Hematopoietic multipotent progenitor cell treated with erythropoietin and hydrocortisone succinate and interleukin-3 and kit ligand, for 17 days (in vitro differentiated cells): ENCODE results near the gene CENPQ.
A peak's percentile ranks its signal among the peaks of the same experiment; 100 is the strongest.

Experiments used
- DNase-seq: peaks from one replicate; pipeline ENCODE4 v3.0.0-alpha.2; 2015; ENCODE audit warnings: low spot score

The CENPQ gene

GRCh38 chr6:49506569-49507111, 43.5 kb downstream of the CENPQ start:
- no peak for DNase-seq

GRCh38 chr6:49509342-49509741, 46.2 kb downstream of the CENPQ start:
- DNase-seq, result no peak

GRCh38 chr6:49513153-49513989, 50.2 kb downstream of the CENPQ start:
- DNase-seq, result no peak

- no peak for DNase-seq
These were observed 51.7 kb downstream of the CENPQ start for GRCh38 chr6:49514571-49515484.

- DNase-seq, result no peak
These were observed 52.4 kb downstream of the CENPQ start for GRCh38 chr6:49515485-49516146.

- no peak for DNase-seq
These were observed 53.0 kb downstream of the CENPQ start for GRCh38 chr6:49516147-49516505.

- DNase-seq, result no peak
These were observed 54.7 kb downstream of the CENPQ start for GRCh38 chr6:49517919-49518318.

- DNase-seq, result no peak
These were observed 56.5 kb downstream of the CENPQ start for GRCh38 chr6:49519660-49520059.

- no peak for DNase-seq
These were observed 59.8 kb downstream of the CENPQ start for GRCh38 chr6:49522710-49523593.

- no peak for DNase-seq
These were observed 60.7 kb downstream of the CENPQ start for GRCh38 chr6:49523901-49524300.

- no peak for DNase-seq
These were observed 61.4 kb downstream of the CENPQ start for GRCh38 chr6:49524541-49524940.

GRCh38 chr6:49526598-49526997, 63.4 kb downstream of the CENPQ start:
- no peak for DNase-seq

- no peak for DNase-seq
These were observed 64.2 kb downstream of the CENPQ start for GRCh38 chr6:49527320-49527719.

- no peak for DNase-seq
These were observed 65.4 kb downstream of the CENPQ start for GRCh38 chr6:49528571-49528970.

GRCh38 chr6:49530141-49530776, 67.1 kb downstream of the CENPQ start:
- no peak for DNase-seq

- DNase-seq, result peak; percentile 74
These were observed 68.8 kb downstream of the CENPQ start for GRCh38 chr6:49531774-49532569.

GRCh38 chr6:49535795-49536194, 72.6 kb downstream of the CENPQ start:
- DNase-seq, result no peak

GRCh38 chr6:49539102-49539501, 75.9 kb downstream of the CENPQ start:
- no peak for DNase-seq

GRCh38 chr6:49540614-49541013, 77.4 kb downstream of the CENPQ start:
- no peak for DNase-seq

- DNase-seq, result no peak
These were observed 78.1 kb downstream of the CENPQ start for GRCh38 chr6:49541210-49541724.
